ENCODE data around the gene SLC41A2.

DNA sequence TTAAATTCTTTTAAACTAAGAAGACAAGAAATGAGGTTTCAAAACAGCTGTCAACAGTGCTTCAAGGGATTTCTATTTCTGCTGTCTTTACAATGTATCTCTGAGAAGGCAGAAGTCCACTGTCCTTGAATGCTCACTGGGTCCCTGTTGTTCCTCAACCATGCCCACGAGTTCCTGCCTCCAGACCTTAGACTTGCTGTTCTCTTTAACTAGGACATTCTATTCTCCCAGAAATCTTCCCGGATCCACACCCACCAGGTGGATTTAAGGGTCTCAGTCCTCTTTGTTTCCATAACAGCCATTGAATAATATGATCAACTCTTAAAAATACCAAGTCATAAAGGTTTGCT lies 6.7 kb upstream of the SLC41A2 start:
- TF ChIP-seq, protein P1, sequence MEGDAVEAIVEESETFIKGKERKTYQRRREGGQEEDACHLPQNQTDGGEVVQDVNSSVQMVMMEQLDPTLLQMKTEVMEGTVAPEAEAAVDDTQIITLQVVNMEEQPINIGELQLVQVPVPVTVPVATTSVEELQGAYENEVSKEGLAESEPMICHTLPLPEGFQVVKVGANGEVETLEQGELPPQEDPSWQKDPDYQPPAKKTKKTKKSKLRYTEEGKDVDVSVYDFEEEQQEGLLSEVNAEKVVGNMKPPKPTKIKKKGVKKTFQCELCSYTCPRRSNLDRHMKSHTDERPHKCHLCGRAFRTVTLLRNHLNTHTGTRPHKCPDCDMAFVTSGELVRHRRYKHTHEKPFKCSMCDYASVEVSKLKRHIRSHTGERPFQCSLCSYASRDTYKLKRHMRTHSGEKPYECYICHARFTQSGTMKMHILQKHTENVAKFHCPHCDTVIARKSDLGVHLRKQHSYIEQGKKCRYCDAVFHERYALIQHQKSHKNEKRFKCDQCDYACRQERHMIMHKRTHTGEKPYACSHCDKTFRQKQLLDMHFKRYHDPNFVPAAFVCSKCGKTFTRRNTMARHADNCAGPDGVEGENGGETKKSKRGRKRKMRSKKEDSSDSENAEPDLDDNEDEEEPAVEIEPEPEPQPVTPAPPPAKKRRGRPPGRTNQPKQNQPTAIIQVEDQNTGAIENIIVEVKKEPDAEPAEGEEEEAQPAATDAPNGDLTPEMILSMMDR (IDR thresholded peaks at IDR 0.05 in 8 of 11, conservative IDR thresholded peaks at IDR 0.05 in 3 of 11): no peak
- no peak for TF ChIP-seq POLR2A (IDR thresholded peaks at IDR 0.05)
- TF ChIP-seq POLR2AphosphoS5 (IDR thresholded peaks at IDR 0.05): no peak

All from spleen (tissue), 7 donors.